KMS-11 (cell line): ENCODE measurements around the gene BASP1.

ENCODE experiments used
- H2AFZ ChIP-seq: fragments of 200-600 bp; sonication (generic); 2 replicates; pipeline ENCODE4 v1.6.1; 2016; ENCODE audit warnings: antibody characterized with exemption, mixed run types, low read depth
- H3K27ac ChIP-seq: fragments of 200-600 bp; sonication (generic); 2 replicates; pipeline ENCODE4 v1.6.1; 2016; ENCODE audit warnings: mild to moderate bottlenecking, mixed run types
- H3K27me3 ChIP-seq: fragments of 200-600 bp; sonication (generic); 2 replicates; pipeline ENCODE4 v1.6.1; 2017; ENCODE audit warnings: mild to moderate bottlenecking, low read depth, mixed run types, moderate library complexity; ENCODE audit not compliant: insufficient read depth
- H3K36me3 ChIP-seq: fragments of 200-600 bp; sonication (generic); 2 replicates; pipeline ENCODE4 v1.6.1; 2017; ENCODE audit warnings: mild to moderate bottlenecking, mixed run types; ENCODE audit not compliant: insufficient read depth
- H3K4me1 ChIP-seq: fragments of 200-600 bp; sonication (generic); 2 replicates; pipeline ENCODE4 v1.6.1; 2016; ENCODE audit warnings: mild to moderate bottlenecking, low read depth, mixed run types; ENCODE audit not compliant: poor library complexity, severe bottlenecking
- H3K4me2 ChIP-seq: fragments of 200-600 bp; sonication (generic); 2 replicates; pipeline ENCODE4 v1.7.0; 2016; ENCODE audit warnings: mild to moderate bottlenecking, mixed run types
- H3K4me3 ChIP-seq: fragments of 200-600 bp; sonication (generic); IDR thresholded peaks from 2 replicates; pipeline ENCODE4 v1.6.1; 2017; ENCODE audit warnings: low read depth, low read length, mixed read lengths; ENCODE audit not compliant: insufficient read depth
- H3K79me2 ChIP-seq: fragments of 200-600 bp; sonication (generic); 2 replicates; pipeline ENCODE4 v1.6.1; 2016; ENCODE audit warnings: low read depth, mixed run types; ENCODE audit not compliant: insufficient read depth
- H3K9ac ChIP-seq: fragments of 200-600 bp; sonication (generic); 2 replicates; pipeline ENCODE4 v1.6.1; 2016; ENCODE audit warnings: mild to moderate bottlenecking, mixed run types
- H4K20me1 ChIP-seq: fragments of 200-600 bp; sonication (generic); 2 replicates; pipeline ENCODE4 v1.6.1; 2016; ENCODE audit warnings: mild to moderate bottlenecking, mixed run types; ENCODE audit not compliant: insufficient read depth
- CTCF ChIP-seq: fragments of 200-600 bp; sonication (generic); conservative IDR thresholded peaks from 2 replicates; pipeline ENCODE4 v1.6.1; 2017; ENCODE audit warnings: low read depth, mild to moderate bottlenecking, antibody characterized with exemption, low read length, moderate library complexity, mixed read lengths

The BASP1 gene

GRCh38 chr5:17182494-17182893 is 34.9 kb upstream of the BASP1 start:
- no peak overlapping the region for H3K9ac ChIP-seq
- H3K79me2 ChIP-seq = no peaks in the 10 kb centered on the region
- no peak for TF ChIP-seq CTCF
- no peak overlapping the region for H3K27ac ChIP-seq
- no peak overlapping the region for H2AFZ ChIP-seq
- no peaks in the 10 kb centered on the region for H3K36me3 ChIP-seq
- no peaks in the 10 kb centered on the region for H4K20me1 ChIP-seq
- no peaks in the 10 kb centered on the region for H3K4me1 ChIP-seq
- H3K4me2 ChIP-seq = no peak overlapping the region
- H3K27me3 ChIP-seq = no peaks in the 10 kb centered on the region
- H3K4me3 ChIP-seq = no peak overlapping the region

- Histone ChIP-seq H3K27ac (no peak overlapping the region), H3K4me1 (no peaks in the 10 kb centered on the region), H4K20me1 (no peaks in the 10 kb centered on the region), H3K4me3 (no peak overlapping the region), H3K79me2 (no peaks in the 10 kb centered on the region), H3K4me2 (no peak overlapping the region), H2AFZ (no peak overlapping the region), H3K9ac (no peak overlapping the region), H3K36me3 (no peaks in the 10 kb centered on the region), H3K27me3 (no peaks in the 10 kb centered on the region)
- TF ChIP-seq CTCF = no peak
Measured at GRCh38 chr5:17182981-17183380, 34.5 kb upstream of the BASP1 start.

GRCh38 chr5:17183831-17184230 is 33.6 kb upstream of the BASP1 start:
- Histone ChIP-seq H3K4me2 (no peak overlapping the region), H3K79me2 (no peaks in the 10 kb centered on the region), H3K36me3 (no peaks in the 10 kb centered on the region), H3K4me1 (no peaks in the 10 kb centered on the region), H2AFZ (no peak overlapping the region), H3K9ac (no peak overlapping the region), H3K4me3 (no peak overlapping the region), H3K27me3 (no peaks in the 10 kb centered on the region), H4K20me1 (no peaks in the 10 kb centered on the region), H3K27ac (no peak overlapping the region)
- TF ChIP-seq CTCF = no peak

GRCh38 chr5:17184588-17184987 is 32.8 kb upstream of the BASP1 start:
- no peaks in the 10 kb centered on the region for H3K4me1 ChIP-seq
- H3K36me3 ChIP-seq = no peaks in the 10 kb centered on the region
- no peak for TF ChIP-seq CTCF
- no peaks in the 10 kb centered on the region for H4K20me1 ChIP-seq
- no peaks in the 10 kb centered on the region for H3K79me2 ChIP-seq
- H2AFZ ChIP-seq = no peak overlapping the region
- no peaks in the 10 kb centered on the region for H3K27me3 ChIP-seq
- no peak overlapping the region for H3K9ac ChIP-seq
- no peak overlapping the region for H3K27ac ChIP-seq
- H3K4me3 ChIP-seq = no peak overlapping the region
- no peak overlapping the region for H3K4me2 ChIP-seq

GRCh38 chr5:17185349-17185748 is 32.1 kb upstream of the BASP1 start:
- H3K4me1 ChIP-seq = peaks cover 5% of the 10 kb centered on the region
- no peak overlapping the region for H3K9ac ChIP-seq
- H3K79me2 ChIP-seq = no peaks in the 10 kb centered on the region
- H3K27me3 ChIP-seq = no peaks in the 10 kb centered on the region
- no peak for TF ChIP-seq CTCF
- no peak overlapping the region for H3K4me3 ChIP-seq
- H3K27ac ChIP-seq = no peak overlapping the region
- no peaks in the 10 kb centered on the region for H3K36me3 ChIP-seq
- no peak overlapping the region for H2AFZ ChIP-seq
- no peaks in the 10 kb centered on the region for H4K20me1 ChIP-seq
- H3K4me2 ChIP-seq = no peak overlapping the region
